GM12878 (cell line): ENCODE results near the gene GSC2. TPM values are rescaled to one million over a fixed set of nuclear protein-coding genes. Genes with fewer than 3 reads are reported as not detected.

Experiments used
- ATAC-seq: fragments of 200-7000 bp; cut with Tn5 transposase; 3 replicates; pipeline ENCODE4 v1.9.1; 2020; ENCODE audit warnings: mild to moderate bottlenecking, moderate library complexity
- BruUV-seq: library from RNA; stranded (reverse); fragments of 400-500 nt; replicated peaks from 2 replicates; lab custom pipeline; 2021; lab: Mats Ljungman, UMichigan
- CTCF ChIA-PET: fragments of 300-600 bp; sonication (Branson Sonifier 250); formaldehyde crosslinking; extraction: SDS; loops from one replicate; lab custom pipeline; 2021; ENCODE audit warnings: inconsistent platforms; lab: Yijun Ruan, JAX
- POLR2A ChIA-PET: fragments of 350-600 bp; formaldehyde crosslinking; extraction: SDS; loops from one replicate; lab custom pipeline; 2021; ENCODE audit warnings: inconsistent platforms; lab: Charles Lee
- RAD21 ChIA-PET: fragments of 300-600 bp; sonication (Branson Sonifier 250); formaldehyde crosslinking; loops from one replicate; lab custom pipeline; 2023; ENCODE audit warnings: antibody characterized with exemption; ENCODE audit not compliant: unreplicated experiment; lab: Charles Lee
- SMC1A ChIA-PET: fragments of 300-600 bp; sonication (Branson Sonifier 250); formaldehyde crosslinking; loops from one replicate; lab custom pipeline; 2023; ENCODE audit not compliant: unreplicated experiment, uncharacterized antibody; lab: Charles Lee
- DNase-seq: peaks from one replicate; pipeline ENCODE4 v3.0.0-alpha.2; 2011; ENCODE audit warnings: low read depth, low spot score
- FAIRE-seq: peaks from 3 replicates; lab custom pipeline; 2011; peaks lifted over from hg19 to GRCh38; lab: Jason Lieb, UNC
- H2AFZ ChIP-seq: 2 replicates; pipeline ENCODE4 v1.6.0; 2011; ENCODE audit warnings: low read depth, low read length, control low read depth; ENCODE audit not compliant: control insufficient read depth
- H3K27ac ChIP-seq: 2 replicates; pipeline ENCODE4 v1.5.1; 2011; ENCODE audit warnings: control low read depth; ENCODE audit not compliant: control insufficient read depth, insufficient read depth
- H3K27me3 ChIP-seq, 2 experiments: replicated peaks in 1 of 2; 2 replicates each; pipeline versions ENCODE4 v1.6.0 to v1.6.1; 2011; ENCODE audit warnings: low read length in 1 of 2; ENCODE audit not compliant: control insufficient read depth in 2 of 2, insufficient read depth in 2 of 2
- H3K36me3 ChIP-seq, 2 experiments: 2 replicates each; pipeline ENCODE4 v1.5.1; 2011; ENCODE audit warnings: low read length in 1 of 2; ENCODE audit not compliant: control insufficient read depth in 2 of 2, insufficient read depth in 2 of 2
- H3K4me1 ChIP-seq: 2 replicates; pipeline ENCODE4 v1.6.1; 2011; ENCODE audit warnings: mild to moderate bottlenecking, low read length, moderate library complexity, mixed read lengths; ENCODE audit not compliant: control insufficient read depth, insufficient read depth
- H3K4me2 ChIP-seq: 2 replicates; pipeline ENCODE4 v1.6.0; 2011; ENCODE audit warnings: control low read depth; ENCODE audit not compliant: control insufficient read depth, insufficient read depth
- H3K4me3 ChIP-seq: fragments of 200-600 bp; sonication (generic); 2 replicates; pipeline ENCODE4 v1.5.1; 2016
- H3K79me2 ChIP-seq: 2 replicates; pipeline ENCODE4 v1.6.0; 2011; ENCODE audit warnings: low read length; ENCODE audit not compliant: control insufficient read depth, insufficient read depth
- H3K9ac ChIP-seq: 2 replicates; pipeline ENCODE4 v1.8.0; 2011; ENCODE audit warnings: low read length, control low read depth, mixed read lengths; ENCODE audit not compliant: control insufficient read depth, insufficient read depth
- H3K9me3 ChIP-seq: replicated peaks from 3 replicates; pipeline ENCODE4 v1.5.1; 2011; ENCODE audit warnings: mild to moderate bottlenecking, low read length; ENCODE audit not compliant: control insufficient read depth, insufficient read depth
- H4K20me1 ChIP-seq: 2 replicates; pipeline ENCODE4 v1.6.0; 2011; ENCODE audit not compliant: control insufficient read depth, insufficient read depth
- ASH2L ChIP-seq: fragments of 300-600, 200-600 bp; sonication (generic); IDR thresholded peaks from 2 replicates; pipeline ENCODE4 v1.6.1; 2017; ENCODE audit warnings: low read depth, mild to moderate bottlenecking, borderline replicate concordance
- BMI1 ChIP-seq: fragments of 450-650 bp; IDR thresholded peaks from 2 replicates; pipeline ENCODE4 v1.6.1; 2016; ENCODE audit warnings: mild to moderate bottlenecking, moderate library complexity, borderline replicate concordance
- CBX3 ChIP-seq: fragments of 200-600 bp; sonication (generic); IDR thresholded peaks from 2 replicates; pipeline ENCODE4 v1.6.1; 2016; ENCODE audit warnings: low read depth, borderline replicate concordance
- CUX1 ChIP-seq: IDR thresholded peaks from 2 replicates; pipeline ENCODE4 v1.6.1; 2012; ENCODE audit warnings: improper control_type of control experiment, low read depth, low read length; ENCODE audit not compliant: insufficient replicate concordance
- EGR1 ChIP-seq, 2 experiments: IDR thresholded peaks; 1 replicate in 1 of 2; 2 replicates in 1 of 2; pipeline ENCODE4 v1.6.1; 2011 to 2012; ENCODE audit warnings: low read depth in 2 of 2, low read length in 2 of 2, borderline replicate concordance in 1 of 2, mild to moderate bottlenecking in 1 of 2, moderate library complexity in 1 of 2
- HCFC1 ChIP-seq: fragments of 150-350 bp; IDR thresholded peaks from 2 replicates; pipeline ENCODE4 v1.6.1; 2014; ENCODE audit warnings: low read length
- MAX ChIP-seq: IDR thresholded peaks from 2 replicates; pipeline ENCODE4 v1.6.1; 2012; ENCODE audit warnings: low read depth, low read length, improper control_type of control experiment
- MXI1 ChIP-seq: fragments of 150-350 bp; IDR thresholded peaks from 2 replicates; pipeline ENCODE4 v1.6.1; 2011; ENCODE audit warnings: low read depth, mild to moderate bottlenecking, inconsistent platforms, low read length, improper control_type of control experiment
- MYC ChIP-seq: IDR thresholded peaks from 2 replicates; pipeline ENCODE4 v1.6.1; 2011; ENCODE audit warnings: mild to moderate bottlenecking, low read length, moderate library complexity, inconsistent platforms; ENCODE audit not compliant: insufficient read depth, insufficient replicate concordance, insufficient read length, severe bottlenecking
- NBN ChIP-seq: fragments of 450-650 bp; IDR thresholded peaks from 2 replicates; pipeline ENCODE4 v1.6.1; 2016
- PAX8 ChIP-seq: fragments of 450-650 bp; IDR thresholded peaks from 2 replicates; pipeline ENCODE4 v1.6.1; 2017; ENCODE audit warnings: mild to moderate bottlenecking, moderate library complexity
- POLR2A ChIP-seq: IDR thresholded peaks from 2 replicates; pipeline ENCODE4 v1.6.1; 2011; ENCODE audit warnings: low read depth, mild to moderate bottlenecking, low read length
- RAD51 ChIP-seq: fragments of 450-650 bp; IDR thresholded peaks from 2 replicates; pipeline ENCODE4 v1.6.1; 2016; ENCODE audit warnings: moderate library complexity, mild to moderate bottlenecking, inconsistent platforms
- SIN3A ChIP-seq: IDR thresholded peaks from 2 replicates; pipeline ENCODE4 v1.6.1; 2012; ENCODE audit warnings: low read depth, low read length, improper control_type of control experiment
- SMAD1 ChIP-seq: fragments of 450-650 bp; IDR thresholded peaks from 2 replicates; pipeline ENCODE4 v1.6.1; 2018; ENCODE audit warnings: mild to moderate bottlenecking, low read depth; ENCODE audit not compliant: partially characterized antibody
- TBL1XR1 ChIP-seq: IDR thresholded peaks from 2 replicates; pipeline ENCODE4 v1.6.1; 2012; ENCODE audit warnings: low read depth, low read length, improper control_type of control experiment
- TCF7 ChIP-seq: IDR thresholded peaks from 2 replicates; pipeline ENCODE4 v1.6.1; 2014; ENCODE audit warnings: antibody characterized with exemption, borderline replicate concordance
- ZNF384 ChIP-seq: IDR thresholded peaks from 2 replicates; pipeline ENCODE4 v1.6.1; 2012; ENCODE audit warnings: low read depth, mild to moderate bottlenecking, low read length, improper control_type of control experiment, borderline replicate concordance
- WGBS: methylation state at CpG from one replicate; pipeline ENCODE4 v1.1.6; 2016; ENCODE audit warnings: low lambda C conversion rate; ENCODE audit not compliant: insufficient replicate concordance, insufficient coverage; ENCODE audit errors: missing lambda C conversion rate; 5-methylcytosine and 5-hydroxymethylcytosine counted together
- in situ Hi-C: fragments of 300-500 bp; cut with MboI; formaldehyde crosslinking; loops from 9 replicates; pipeline ENCODE4 v1.14.3; 2018; ENCODE audit warnings: mixed read lengths
- intact Hi-C: fragments of 100-400 bp; cut with micrococcal nuclease; formaldehyde crosslinking; loops from one replicate; pipeline ENCODE4 v1.14.2; 2022; ENCODE audit not compliant: unreplicated experiment
- polyA plus RNA-seq, 11 experiments: library from polyadenylated mRNA; depleted of rRNA in 4 of 11; unstranded in 6 of 11; stranded (reverse) in 5 of 11; fragments of >200 nt; fragmentation: Nextera tagmentation in 4 of 11; fragmentation: Illumina TruSeq in 1 of 11; extraction: Ambion mirVana in 4 of 11; extraction: Trizol in 1 of 11; gene quantifications; 1 replicate in 1 of 11; 2 replicates in 10 of 11; pipeline versions ENCODE4 v1.2.1 to v1.2.3, GENCODE V29; 2011 to 2016; ENCODE audit warnings: inconsistent platforms in 2 of 11, missing spikeins in 2 of 11, low read depth in 1 of 11
- total RNA-seq, 4 experiments: library from RNA; depleted of rRNA in 3 of 4; stranded (reverse); fragments of >200 nt in 3 of 4; fragmentation: Illumina TruSeq in 1 of 4; extraction: Trizol in 1 of 4; gene quantifications; 2 replicates each; pipeline versions ENCODE4 v1.2.1 to v1.2.3, GENCODE V29; 2013 to 2021

The GSC2 gene
- total and polyA plus RNA-seq, 10 of the 15 experiments (the other 5 are each of a cell fraction or from before 2014, with no cell fraction given) = not detected

- Histone ChIP-seq H3K27me3 (no peaks in the 10 kb centered on the region), H4K20me1 (no peaks in the 10 kb centered on the region), H3K9me3 (no peaks in the 10 kb centered on the region), H3K9ac (no peak overlapping the region), H2AFZ (no peak overlapping the region), H3K4me2 (no peak overlapping the region), H3K79me2 (no peaks in the 10 kb centered on the region), H3K4me3 (no peak overlapping the region), H3K27ac (no peak overlapping the region), H3K36me3 (peaks cover 5 to 8% of the 10 kb centered on the region in 2 experiments), H3K4me1 (no peaks in the 10 kb centered on the region)
- in situ Hi-C loops (no loop called here), intact Hi-C loops (no loop called here)
- FAIRE-seq (no peak), DNase-seq (no peak), ATAC-seq (no peak)
- 84% methylated on average over 9 of the region's 9 CpGs for WGBS
- CTCF ChIA-PET = interaction anchor here (1.0 to 2.3 kb wide), 2 partner anchors 12 to 47 kb away, joined by 3 to 6 read pairs; partner anchors contain the start of gene ESS2
- BruUV-seq = no TSS peak
- SMC1A ChIA-PET = no interaction called here
- POLR2A ChIA-PET = interaction anchor here (0.7 kb wide), 1 partner anchor 8 kb away, joined by 3 read pairs; no protein-coding TSS in a partner anchor
- RAD21 ChIA-PET = interaction anchor here (0.6 kb wide), 1 partner anchor 1856 kb away, joined by 3 read pairs; no protein-coding TSS in a partner anchor
- no peak for TF ChIP-seq CBX3
- no peak for TF ChIP-seq POLR2A
- no peak for TF ChIP-seq SIN3A
- no peak for TF ChIP-seq HCFC1
- no peak for TF ChIP-seq ASH2L
- TF ChIP-seq MXI1 = no peak
- no peak for TF ChIP-seq ZNF384
- TF ChIP-seq PAX8 = no peak
- TF ChIP-seq MAX = no peak
- TF ChIP-seq RAD51 = no peak
- no peak for TF ChIP-seq TBL1XR1
- no peak for TF ChIP-seq MYC
- TF ChIP-seq EGR1 (IDR thresholded peaks at IDR 0.05; ENCODE audit: borderline replicate concordance in 1 of 2, low read depth in 2 of 2, low read length in 2 of 2) = no peak
- TF ChIP-seq SMAD1 = no peak
- TF ChIP-seq NBN = no peak
- no peak for TF ChIP-seq BMI1
- no peak for TF ChIP-seq TCF7
- TF ChIP-seq CUX1 = no peak
These were observed 17.2 kb downstream of the GSC2 start for GRCh38 chr22:19132693-19133400.
